Tibial nerve (tissue), 4 donors: ENCODE results near the gene CORO7.

ENCODE experiments used
- CTCF ChIP-seq, 5 experiments: fragments of 200-600 bp in 3 of 5; fragments of 450-650 bp in 2 of 5; sonication (generic) in 3 of 5; IDR thresholded peaks; one replicate each; pipeline ENCODE4 v1.5.1; 2016 to 2019; ENCODE audit warnings: antibody characterized with exemption in 5 of 5, mild to moderate bottlenecking in 3 of 5, moderate library complexity in 2 of 5
- EP300 ChIP-seq, 2 donors: sonication (generic); formaldehyde crosslinking; IDR thresholded peaks; one replicate each; pipeline ENCODE4 v1.6.1; 2017; ENCODE audit warnings: antibody characterized with exemption in 2 of 2, mild to moderate bottlenecking in 1 of 2
- POLR2A ChIP-seq, 2 donors: fragments of 450-650 bp; IDR thresholded peaks; one replicate each; pipeline ENCODE4 v1.6.1; 2017; ENCODE audit warnings: antibody characterized with exemption in 2 of 2, mild to moderate bottlenecking in 2 of 2, moderate library complexity in 2 of 2

GRCh38 chr16:4378161-4378666, 38.2 kb downstream of the CORO7 start:
- TF ChIP-seq CTCF (IDR thresholded peaks at IDR 0.05) (no peak), POLR2A (IDR thresholded peaks at IDR 0.05) (no peak), EP300 (IDR thresholded peaks at IDR 0.05) (no peak)
